ENCODE measurements around the gene PRDM16. TPM values are rescaled to one million over a fixed set of nuclear protein-coding genes. Genes with fewer than 3 reads are reported as not detected.
A peak's percentile ranks its signal among the peaks of the same experiment; 100 is the strongest.

PRDM16 gene
- total and polyA plus RNA-seq, 2 of the 13 experiments (the other 11 are each of a cell fraction or from before 2014, with no cell fraction given), result 0.15 to 0.81 TPM

- TF ChIP-seq, protein P1, sequence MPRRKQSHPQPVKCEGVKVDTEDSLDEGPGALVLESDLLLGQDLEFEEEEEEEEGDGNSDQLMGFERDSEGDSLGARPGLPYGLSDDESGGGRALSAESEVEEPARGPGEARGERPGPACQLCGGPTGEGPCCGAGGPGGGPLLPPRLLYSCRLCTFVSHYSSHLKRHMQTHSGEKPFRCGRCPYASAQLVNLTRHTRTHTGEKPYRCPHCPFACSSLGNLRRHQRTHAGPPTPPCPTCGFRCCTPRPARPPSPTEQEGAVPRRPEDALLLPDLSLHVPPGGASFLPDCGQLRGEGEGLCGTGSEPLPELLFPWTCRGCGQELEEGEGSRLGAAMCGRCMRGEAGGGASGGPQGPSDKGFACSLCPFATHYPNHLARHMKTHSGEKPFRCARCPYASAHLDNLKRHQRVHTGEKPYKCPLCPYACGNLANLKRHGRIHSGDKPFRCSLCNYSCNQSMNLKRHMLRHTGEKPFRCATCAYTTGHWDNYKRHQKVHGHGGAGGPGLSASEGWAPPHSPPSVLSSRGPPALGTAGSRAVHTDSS (CRISPR knock-in tag; conservative IDR thresholded peaks at IDR 0.05), result no peak
- TF ChIP-seq, protein P2, sequence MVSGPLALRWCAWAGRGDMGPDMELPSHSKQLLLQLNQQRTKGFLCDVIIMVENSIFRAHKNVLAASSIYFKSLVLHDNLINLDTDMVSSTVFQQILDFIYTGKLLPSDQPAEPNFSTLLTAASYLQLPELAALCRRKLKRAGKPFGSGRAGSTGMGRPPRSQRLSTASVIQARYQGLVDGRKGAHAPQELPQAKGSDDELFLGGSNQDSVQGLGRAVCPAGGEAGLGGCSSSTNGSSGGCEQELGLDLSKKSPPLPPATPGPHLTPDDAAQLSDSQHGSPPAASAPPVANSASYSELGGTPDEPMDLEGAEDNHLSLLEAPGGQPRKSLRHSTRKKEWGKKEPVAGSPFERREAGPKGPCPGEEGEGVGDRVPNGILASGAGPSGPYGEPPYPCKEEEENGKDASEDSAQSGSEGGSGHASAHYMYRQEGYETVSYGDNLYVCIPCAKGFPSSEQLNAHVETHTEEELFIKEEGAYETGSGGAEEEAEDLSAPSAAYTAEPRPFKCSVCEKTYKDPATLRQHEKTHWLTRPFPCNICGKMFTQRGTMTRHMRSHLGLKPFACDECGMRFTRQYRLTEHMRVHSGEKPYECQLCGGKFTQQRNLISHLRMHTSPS (CRISPR knock-in tag; IDR thresholded peaks at IDR 0.05; ENCODE audit: low read depth), result no peak; the same call in 1 of the 2 replicates
- TF ChIP-seq SRY (CRISPR knock-in tag; IDR thresholded peaks at IDR 0.05) (peak; percentile 74; the same call in 1 of the 2 replicates), ARID2 (CRISPR knock-in tag; IDR thresholded peaks at IDR 0.05; ENCODE audit: borderline replicate concordance) (no peak), ZNF451 (CRISPR knock-in tag; IDR thresholded peaks at IDR 0.05) (peak; percentile 48; the same call in 1 of the 2 replicates), ZNF652 (CRISPR knock-in tag; IDR thresholded peaks at IDR 0.05; ENCODE audit: borderline replicate concordance, low read depth) (no peak), BRCA1 (CRISPR knock-in tag; IDR thresholded peaks at IDR 0.05) (peak; percentile 60; the same call in 1 of the 2 replicates), CERS6 (CRISPR knock-in tag; IDR thresholded peaks at IDR 0.05) (no peak), ZSCAN12 (CRISPR knock-in tag; IDR thresholded peaks at IDR 0.05) (0 out of 2 replicates have a peak, but pooled peaks have one; percentile 24), ZNF253 (CRISPR knock-in tag; IDR thresholded peaks at IDR 0.05; ENCODE audit: borderline replicate concordance) (no peak), SAP130 (CRISPR knock-in tag; IDR thresholded peaks at IDR 0.05; ENCODE audit: low read depth) (peak; percentile 33; the same call in 1 of the 2 replicates), SATB2 (CRISPR knock-in tag; IDR thresholded peaks at IDR 0.05) (no peak), NFE2 (CRISPR knock-in tag; IDR thresholded peaks at IDR 0.05) (no peak), ZNF816 (CRISPR knock-in tag; IDR thresholded peaks at IDR 0.05; ENCODE audit: borderline replicate concordance) (0 out of 2 replicates have a peak, but pooled peaks have one; percentile 46), ZNF282 (IDR thresholded peaks at IDR 0.05; ENCODE audit: partially characterized antibody) (no peak), ASH2L (IDR thresholded peaks at IDR 0.05; ENCODE audit: insufficient read length, low read depth, low read length) (no peak), JUNB (CRISPR knock-in tag; IDR thresholded peaks at IDR 0.05; ENCODE audit: borderline replicate concordance) (no peak)
- TF ChIP-seq, protein P3, sequence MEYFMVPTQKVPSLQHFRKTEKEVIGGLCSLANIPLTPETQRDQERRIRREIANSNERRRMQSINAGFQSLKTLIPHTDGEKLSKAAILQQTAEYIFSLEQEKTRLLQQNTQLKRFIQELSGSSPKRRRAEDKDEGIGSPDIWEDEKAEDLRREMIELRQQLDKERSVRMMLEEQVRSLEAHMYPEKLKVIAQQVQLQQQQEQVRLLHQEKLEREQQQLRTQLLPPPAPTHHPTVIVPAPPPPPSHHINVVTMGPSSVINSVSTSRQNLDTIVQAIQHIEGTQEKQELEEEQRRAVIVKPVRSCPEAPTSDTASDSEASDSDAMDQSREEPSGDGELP (IDR thresholded peaks at IDR 0.05; ENCODE audit: borderline replicate concordance, low read depth), result no peak
- TF ChIP-seq, protein P4, sequence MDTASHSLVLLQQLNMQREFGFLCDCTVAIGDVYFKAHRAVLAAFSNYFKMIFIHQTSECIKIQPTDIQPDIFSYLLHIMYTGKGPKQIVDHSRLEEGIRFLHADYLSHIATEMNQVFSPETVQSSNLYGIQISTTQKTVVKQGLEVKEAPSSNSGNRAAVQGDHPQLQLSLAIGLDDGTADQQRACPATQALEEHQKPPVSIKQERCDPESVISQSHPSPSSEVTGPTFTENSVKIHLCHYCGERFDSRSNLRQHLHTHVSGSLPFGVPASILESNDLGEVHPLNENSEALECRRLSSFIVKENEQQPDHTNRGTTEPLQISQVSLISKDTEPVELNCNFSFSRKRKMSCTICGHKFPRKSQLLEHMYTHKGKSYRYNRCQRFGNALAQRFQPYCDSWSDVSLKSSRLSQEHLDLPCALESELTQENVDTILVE (CRISPR knock-in tag; IDR thresholded peaks at IDR 0.05), result no peak
- TF ChIP-seq, protein P5, sequence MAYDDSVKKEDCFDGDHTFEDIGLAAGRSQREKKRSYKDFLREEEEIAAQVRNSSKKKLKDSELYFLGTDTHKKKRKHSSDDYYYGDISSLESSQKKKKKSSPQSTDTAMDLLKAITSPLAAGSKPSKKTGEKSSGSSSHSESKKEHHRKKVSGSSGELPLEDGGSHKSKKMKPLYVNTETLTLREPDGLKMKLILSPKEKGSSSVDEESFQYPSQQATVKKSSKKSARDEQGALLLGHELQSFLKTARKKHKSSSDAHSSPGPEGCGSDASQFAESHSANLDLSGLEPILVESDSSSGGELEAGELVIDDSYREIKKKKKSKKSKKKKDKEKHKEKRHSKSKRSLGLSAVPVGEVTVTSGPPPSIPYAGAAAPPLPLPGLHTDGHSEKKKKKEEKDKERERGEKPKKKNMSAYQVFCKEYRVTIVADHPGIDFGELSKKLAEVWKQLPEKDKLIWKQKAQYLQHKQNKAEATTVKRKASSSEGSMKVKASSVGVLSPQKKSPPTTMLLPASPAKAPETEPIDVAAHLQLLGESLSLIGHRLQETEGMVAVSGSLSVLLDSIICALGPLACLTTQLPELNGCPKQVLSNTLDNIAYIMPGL (CRISPR knock-in tag; IDR thresholded peaks at IDR 0.05; ENCODE audit: borderline replicate concordance in 1 of 2, low read depth in 1 of 2), result peak in 1 of 2 experiments; percentile 61; a peak in 2 of 4 replicates
Observed at GRCh38 chr1:3070644-3071564, 1.9 kb downstream of the PRDM16 start (continued).
